Measurements from ENCODE around the gene IGF2BP1.

DNA sequence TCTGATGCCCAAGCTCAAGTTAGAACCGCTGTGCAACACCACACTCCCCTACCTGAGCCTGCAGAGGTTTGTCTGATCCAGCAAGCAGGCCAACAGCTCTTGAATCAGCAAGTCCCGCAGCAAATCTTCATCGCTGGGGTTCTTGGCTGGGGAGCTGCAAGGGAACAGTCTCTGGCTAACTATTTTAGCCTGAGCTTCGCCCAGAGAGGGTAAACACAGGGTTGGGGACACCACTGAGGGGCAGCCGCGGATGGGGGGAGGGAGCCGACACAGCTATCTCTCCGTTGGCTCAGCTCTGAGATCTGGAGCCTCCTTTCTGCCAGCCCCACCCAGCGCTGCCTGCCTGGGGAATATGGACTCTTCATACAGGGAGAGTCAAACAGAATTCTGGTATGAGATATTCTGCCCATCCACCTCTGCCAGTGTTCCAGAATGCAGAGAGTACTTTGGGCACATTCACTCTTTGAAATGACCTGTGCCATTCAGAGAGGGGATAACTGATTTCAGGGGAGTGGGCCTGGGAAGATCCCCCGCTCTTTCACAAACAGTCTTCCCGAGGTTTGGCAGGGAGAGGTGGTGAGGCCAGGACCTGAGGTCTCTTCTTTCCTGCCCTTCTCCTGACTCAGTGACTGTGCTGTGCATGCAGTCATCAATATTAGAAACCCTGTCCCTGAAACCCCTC is 36.2 kb upstream of the IGF2BP1 start:
- TF ChIP-seq, protein P1, sequence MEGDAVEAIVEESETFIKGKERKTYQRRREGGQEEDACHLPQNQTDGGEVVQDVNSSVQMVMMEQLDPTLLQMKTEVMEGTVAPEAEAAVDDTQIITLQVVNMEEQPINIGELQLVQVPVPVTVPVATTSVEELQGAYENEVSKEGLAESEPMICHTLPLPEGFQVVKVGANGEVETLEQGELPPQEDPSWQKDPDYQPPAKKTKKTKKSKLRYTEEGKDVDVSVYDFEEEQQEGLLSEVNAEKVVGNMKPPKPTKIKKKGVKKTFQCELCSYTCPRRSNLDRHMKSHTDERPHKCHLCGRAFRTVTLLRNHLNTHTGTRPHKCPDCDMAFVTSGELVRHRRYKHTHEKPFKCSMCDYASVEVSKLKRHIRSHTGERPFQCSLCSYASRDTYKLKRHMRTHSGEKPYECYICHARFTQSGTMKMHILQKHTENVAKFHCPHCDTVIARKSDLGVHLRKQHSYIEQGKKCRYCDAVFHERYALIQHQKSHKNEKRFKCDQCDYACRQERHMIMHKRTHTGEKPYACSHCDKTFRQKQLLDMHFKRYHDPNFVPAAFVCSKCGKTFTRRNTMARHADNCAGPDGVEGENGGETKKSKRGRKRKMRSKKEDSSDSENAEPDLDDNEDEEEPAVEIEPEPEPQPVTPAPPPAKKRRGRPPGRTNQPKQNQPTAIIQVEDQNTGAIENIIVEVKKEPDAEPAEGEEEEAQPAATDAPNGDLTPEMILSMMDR (IDR thresholded peaks at IDR 0.05; ENCODE audit: low read depth, low read length), result no peak
- TF ChIP-seq EZH2phosphoT487 (IDR thresholded peaks at IDR 0.05; ENCODE audit: low read depth), result no peak
